GM19023 (cell line): ENCODE data around the gene ONECUT3.

Experiments used
- ATAC-seq: cut with Tn5 transposase; IDR thresholded peaks from one replicate; pipeline ENCODE4 v1.9.1; 2021; ENCODE audit warnings: mild to moderate bottlenecking, moderate library complexity; ENCODE audit not compliant: unreplicated experiment

Gene ONECUT3

DNA sequence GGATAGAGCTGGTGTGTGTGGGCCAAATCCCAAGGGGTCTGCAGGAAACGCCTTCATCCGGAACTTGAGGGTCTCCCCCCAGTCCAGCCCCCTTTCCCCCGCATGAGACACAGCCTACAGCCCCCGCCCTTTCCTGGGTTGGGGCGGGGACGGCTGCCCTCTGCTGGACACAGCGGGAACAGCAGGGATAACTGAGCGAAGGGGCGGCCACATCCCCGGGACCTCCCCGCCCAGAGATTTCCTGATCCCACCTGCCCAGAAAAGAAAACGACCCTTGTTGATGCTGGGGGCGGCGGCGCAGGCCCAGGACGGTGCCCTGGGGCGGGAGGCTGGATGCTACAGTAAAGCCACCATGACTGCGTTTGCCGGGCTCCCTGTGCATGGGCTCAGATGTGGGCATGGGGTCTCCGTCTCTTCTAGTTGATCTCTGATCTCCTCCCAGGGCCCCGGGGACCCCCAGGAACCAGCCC, 14.2 kb downstream of the ONECUT3 start:
- ATAC-seq = no peak

DNA sequence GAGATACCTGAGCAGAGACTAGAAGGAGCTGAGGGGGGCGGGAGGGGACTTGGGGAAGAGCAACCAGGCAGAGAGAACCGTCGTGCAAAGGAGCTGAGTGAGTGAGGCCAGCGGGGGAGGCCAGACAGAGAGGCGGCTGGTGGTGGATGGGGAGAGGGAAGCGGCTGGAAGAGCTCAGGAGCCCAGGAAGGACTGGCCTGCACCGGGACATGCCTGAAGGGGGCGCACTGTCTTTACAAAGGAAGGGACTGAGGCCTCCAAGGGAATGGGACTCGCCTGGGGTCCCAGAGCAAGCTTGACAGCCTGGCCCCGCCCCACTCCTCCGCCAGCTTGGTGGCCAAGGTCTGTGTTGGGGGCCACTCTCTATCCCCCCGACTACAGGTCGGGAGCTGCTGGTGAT, 14.9 kb downstream of the ONECUT3 start:
- ATAC-seq = no peak

DNA sequence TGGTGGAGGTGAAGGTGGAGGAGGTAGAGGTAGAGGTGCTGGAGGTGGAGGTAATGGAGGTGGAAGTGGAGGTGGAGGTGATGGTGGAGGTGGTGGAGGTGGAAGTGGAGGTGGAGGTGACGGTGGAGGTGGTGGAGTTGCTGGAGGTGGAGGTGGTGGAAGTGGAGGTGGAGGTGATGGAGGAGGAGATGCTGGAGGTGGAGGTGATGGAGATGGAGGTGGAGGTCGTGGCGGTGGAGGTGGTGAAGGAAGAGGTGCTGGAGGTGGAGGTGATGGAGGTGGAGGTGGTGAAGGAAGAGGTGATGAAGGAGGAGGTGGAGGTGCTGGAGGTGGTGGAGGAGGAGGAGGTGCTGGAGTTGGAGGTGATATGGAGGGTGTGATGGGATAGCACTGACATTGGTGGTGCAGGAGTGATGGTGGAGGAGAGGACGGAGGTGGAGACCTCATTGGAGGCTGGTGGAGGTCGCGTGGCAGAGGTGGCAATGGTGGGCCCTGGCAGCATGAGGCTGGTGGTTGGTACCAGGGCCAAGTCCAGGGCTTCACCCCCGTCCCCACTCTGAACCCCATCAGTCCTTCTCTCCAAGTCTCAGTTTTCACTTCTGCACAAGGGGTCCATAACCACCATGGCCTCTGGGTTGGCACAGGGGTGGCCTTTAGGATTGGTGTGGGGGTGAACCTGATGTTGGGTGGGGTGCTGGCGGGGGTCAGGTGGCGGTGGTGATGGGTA, 15.8 kb downstream of the ONECUT3 start:
- ATAC-seq = no peak

DNA sequence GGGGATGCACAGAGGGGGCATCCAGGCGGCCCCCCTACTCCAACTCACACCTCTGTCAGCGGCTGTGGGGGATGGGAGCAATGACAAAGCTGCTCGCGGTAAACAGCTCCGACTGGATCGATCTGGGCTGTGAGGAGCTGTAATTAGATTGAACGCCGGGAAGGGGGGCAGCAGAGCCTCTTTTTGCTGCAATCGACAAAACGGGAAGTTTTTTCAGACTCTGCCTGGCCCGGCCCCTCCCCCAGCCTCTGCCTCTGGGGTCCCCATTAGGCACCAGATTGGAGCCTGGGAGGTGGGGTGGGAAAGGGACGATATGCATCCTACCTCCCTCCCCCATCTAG, 16.3 kb downstream of the ONECUT3 start:
- ATAC-seq = no peak

DNA sequence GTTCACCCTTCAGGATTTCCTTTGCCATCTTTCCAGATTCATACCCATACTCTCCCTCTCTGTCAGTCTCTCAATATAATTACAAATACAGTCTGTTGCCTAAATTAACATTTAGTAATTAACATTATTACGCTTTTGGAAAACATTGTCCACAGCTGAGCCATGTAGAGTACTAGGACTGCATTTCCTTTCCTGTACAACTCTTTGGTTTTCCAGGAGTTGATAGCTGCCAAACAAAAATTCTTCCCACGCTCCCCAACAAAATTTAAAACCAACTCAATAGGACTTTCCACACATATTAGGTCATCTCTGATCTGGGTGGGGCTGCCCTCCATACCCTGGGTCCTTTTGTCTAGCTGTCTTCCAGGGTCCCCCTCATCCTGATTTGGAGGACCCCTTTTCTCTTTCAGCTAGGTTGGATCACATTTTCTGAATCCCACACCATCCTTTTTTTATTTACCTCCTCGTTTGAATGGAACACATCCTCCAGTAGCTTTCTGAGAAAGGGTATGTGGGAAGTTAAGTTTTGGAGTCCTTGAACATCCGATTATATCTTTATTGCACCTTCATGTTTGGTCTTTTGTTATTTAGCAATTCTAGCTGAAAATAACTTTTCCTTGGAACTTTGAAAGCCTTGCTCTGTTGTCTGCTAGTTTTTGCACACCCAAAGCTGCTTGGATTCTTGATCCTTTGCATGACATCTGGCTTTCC, 17.7 kb downstream of the ONECUT3 start:
- ATAC-seq = no peak

DNA sequence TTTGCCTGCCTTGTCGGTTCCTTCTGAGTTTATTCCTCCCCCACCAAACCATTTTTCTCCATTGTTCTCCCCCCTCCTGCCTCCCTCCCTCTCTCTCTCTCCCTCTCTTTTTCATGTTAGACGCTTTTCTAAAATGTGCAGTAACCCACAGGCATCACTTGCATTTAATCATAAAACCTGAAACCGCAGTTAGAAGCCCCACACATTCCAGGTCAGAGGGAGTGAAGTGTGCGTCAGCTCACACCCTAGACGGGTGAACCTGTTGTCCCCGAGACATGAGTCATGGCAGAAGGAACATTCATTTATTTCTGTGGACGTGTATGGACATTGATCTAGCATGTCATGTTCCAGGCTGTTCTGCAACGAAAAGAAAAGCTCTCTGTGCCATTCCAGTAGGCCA, 19.9 kb downstream of the ONECUT3 start:
- no peak for ATAC-seq

DNA sequence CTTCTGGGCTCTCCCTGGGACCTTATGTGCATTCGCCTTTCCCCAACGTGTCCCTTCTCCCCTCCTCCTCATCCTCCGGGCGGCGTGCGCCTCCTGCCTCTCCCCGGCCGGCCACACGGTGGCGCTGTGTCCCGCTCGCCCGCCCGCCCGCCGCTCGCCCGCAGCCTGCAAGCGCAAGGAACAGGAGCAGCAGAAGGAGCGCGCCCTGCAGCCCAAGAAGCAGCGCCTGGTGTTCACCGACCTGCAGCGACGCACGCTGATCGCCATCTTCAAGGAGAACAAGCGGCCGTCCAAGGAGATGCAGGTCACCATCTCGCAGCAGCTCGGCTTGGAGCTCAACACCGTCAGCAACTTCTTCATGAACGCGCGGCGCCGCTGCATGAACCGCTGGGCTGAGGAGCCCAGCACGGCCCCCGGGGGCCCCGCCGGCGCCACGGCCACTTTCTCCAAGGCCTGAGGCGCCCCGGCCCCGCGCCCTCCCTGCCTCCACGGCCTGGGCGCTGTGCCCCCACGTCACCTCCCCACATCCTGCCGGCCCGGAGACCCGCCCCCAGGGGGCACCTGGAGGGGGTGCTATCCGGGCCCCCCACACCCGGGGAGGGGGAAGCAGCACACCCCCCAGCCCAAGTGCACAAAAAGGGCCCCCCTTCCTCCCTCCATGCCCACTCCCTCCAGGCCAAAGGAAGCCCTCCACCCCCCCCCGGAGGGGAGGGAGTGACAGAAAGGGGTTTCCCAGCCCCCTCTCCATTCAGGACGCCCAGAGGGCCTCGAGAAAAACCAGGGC, 21.9 kb downstream of the ONECUT3 start:
- no peak for ATAC-seq

DNA sequence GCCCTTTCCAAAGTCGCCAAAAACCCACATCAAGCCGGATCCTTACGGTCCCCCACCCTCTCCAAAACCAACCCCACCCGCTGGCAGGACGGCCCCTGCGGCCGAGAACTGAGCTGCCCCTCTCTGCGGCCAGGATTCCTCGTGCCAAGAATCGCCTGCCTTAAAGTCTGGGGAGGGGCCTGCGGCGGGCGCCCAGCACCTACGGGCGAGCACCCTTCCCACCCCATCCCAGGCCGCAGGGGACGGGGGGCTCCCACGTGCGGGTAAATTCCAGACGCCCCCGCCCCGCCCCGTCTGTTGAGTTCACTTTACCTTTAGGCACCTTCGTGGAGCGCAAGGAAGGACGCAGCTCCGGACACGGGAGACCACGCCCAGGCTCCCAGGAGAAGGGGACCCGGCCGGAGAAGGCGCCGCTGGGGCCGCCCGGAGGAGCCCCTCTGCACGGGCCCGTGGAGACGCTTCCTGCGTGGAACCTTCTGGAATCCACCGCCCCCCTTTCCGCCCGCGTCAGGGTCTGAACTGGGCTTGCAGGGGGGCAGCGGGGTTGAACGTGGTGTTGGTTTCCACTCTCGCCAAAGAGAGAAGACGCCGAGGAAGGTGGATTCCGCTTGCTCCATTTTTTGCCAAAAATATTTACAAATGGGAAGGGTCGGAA, 22.8 kb downstream of the ONECUT3 start:
- no peak for ATAC-seq

DNA sequence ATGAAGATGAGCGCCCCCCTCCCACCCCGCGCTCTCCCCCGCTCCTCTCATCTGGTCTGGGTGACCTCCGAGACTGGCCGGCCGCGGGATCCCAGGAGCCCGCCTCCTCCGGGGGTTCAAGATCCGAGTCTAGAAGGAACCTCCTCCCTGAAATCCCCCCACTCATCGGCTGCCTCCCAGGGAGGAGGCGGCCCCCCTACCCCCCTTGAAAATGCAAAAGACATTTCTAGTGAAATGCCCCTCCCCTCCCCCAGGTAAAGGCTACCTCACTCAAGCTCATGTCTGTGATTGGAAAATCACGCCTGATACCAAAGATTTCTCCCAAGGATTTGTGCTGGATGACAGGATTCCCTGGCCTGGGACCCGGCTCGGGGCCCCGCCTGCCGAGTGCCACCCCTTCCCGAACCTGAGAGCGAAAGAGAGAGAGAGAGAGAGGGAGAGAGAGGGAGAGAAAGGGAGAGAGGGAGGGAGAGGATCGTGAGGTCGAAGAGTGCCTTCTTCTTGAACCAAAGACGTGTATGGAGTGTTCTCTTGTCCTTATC, 23.4 kb downstream of the ONECUT3 start:
- ATAC-seq = no peak

DNA sequence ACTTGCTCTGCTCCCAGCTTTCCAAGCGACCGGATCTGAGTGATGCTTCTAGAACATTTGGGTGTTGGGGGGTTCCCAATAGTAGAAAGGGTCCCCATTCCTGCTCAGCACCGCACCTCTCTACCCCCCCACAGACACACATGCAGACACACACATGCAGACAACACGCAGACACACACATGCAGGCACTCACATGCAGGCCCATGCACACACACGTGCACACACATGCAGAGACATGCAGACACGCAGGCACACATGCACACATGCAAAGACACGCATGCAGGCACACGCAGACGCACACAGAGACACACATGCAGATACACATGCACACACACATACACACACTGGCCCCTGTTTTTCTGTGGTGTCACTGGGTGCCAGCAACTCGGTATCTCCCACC, 23.8 kb downstream of the ONECUT3 start:
- no peak for ATAC-seq

DNA sequence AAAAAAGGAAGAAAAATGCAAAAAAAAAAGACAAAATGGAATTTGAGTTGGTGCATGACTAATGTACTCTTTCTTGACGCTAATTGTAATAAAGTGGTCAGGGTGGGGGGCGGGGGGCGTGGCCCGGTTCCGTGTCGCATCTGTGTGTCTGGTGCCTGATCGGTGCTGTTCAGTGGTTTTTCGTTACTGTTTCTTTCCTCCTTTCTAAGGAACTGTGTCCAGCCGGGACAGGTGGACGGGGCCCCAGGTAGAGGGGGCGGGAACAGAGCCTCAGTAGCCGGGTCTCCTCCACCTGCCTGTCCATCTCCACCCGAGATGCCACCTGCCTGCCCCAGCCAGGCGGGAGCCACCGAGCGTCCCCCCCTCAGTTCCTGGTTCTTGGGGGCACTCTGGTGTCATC, 26.3 kb downstream of the ONECUT3 start:
- no peak for ATAC-seq

DNA sequence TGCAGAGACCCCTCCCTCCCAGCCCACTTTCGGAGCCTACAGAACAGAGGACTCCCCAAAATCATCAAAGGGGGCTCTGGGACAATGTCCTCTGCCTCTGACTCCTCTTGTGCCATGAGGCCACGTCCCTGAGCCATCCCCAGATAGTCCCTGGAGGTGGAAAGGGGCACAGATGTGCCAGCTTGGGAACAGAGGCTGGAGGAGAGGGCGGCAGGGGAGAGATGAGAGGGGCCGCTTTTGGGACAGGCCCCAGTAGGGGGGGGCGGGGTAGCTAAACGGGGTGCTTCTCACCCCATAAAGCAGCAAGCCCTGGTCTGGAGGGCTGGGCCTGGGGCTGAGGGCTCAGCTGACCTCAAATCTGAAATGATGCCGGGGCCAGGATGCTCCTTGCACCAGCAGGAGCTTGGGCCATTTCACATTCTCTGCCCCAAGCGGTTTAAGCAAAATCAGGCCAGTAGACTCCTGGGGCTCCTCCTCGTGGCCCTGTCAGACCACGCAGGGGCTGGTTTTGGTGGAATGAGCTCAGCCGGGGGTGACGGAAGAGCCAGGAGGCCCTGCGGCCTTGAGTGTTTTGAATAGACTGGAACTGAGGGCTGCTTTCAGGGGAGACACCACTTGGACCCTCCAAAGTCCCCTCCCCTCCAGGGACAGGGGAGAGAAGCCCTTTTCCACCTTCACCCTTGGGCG, 27.1 kb downstream of the ONECUT3 start:
- no peak for ATAC-seq

DNA sequence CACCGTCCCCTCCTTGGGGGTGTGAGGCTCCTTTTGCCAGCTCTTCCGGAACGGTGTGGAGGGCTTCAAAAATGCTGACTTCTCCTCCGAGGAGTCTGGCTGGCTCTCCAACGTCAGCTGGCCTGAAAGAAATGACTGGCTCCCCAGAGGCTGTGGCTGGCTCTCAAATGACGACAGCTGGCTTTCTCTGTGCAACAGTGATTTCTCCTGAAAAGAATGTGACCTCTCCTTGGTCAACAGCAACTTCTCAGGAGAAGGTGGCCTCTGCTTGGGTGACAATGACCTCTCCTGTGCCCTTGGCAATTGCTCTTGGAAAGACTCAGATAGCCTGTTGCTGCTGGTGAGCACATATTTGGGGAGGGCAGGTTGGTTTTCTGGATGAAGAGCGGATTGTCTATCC, 29.2 kb downstream of the ONECUT3 start:
- ATAC-seq = no peak

DNA sequence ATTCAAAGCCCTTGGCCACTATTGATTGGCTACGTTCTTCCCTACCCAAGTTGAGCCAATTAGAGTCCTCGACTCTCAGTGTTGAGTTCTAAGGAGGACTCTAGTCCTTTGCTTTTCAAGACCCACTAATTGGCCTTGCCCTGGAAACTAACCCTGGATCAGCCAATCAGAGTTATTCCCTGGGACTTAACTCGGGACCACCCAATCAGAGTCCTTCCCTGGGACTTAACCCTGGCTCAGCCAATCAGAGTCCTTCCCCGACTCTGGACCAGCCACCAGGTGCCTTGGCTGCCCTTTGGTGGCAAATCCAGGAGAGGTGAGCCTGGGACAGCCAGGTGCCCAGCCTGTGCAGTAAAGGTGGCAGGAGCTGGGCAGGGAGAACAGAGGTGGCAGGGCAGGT, 30.0 kb downstream of the ONECUT3 start:
- ATAC-seq = no peak

DNA sequence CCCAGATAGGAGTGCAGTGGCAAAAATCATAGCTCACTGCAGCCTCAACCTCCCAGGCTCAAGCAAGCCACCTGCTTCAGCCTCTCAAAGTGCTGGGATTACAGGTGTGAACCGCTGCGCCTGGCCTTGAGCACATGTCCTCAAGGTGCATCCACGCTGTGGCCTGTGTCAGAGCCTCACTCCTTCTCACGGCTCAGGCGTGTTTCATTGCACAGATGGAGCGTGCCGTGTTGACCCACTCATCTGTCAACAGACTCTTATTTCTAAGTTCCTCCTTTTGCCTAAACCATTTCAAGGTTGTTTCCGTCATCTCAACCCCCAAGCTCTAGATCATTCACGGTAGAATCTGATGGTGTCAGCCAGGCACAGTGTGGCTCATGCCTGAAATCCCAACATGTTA, 30.6 kb downstream of the ONECUT3 start:
- ATAC-seq = no peak

DNA sequence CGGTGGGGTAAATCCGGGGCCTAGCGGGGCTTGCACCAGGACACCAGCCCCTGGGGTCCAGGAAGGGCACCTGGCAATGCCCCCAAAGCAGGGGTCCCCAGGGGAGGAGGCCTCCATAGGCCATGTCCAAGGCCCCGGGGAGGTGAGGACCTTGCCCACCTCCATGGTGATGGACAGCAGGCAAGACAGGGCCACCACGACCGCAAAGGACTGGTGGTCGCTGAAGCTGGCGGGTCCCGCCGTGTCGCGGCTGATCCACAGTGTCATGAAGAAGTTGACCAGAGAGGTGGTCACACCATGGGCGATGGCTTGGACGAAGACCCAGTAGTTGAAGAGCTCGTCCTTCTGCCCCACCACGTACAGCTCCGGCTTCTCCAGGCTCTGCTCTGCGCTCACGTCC, 32.0 kb downstream of the ONECUT3 start:
- ATAC-seq = no peak

DNA sequence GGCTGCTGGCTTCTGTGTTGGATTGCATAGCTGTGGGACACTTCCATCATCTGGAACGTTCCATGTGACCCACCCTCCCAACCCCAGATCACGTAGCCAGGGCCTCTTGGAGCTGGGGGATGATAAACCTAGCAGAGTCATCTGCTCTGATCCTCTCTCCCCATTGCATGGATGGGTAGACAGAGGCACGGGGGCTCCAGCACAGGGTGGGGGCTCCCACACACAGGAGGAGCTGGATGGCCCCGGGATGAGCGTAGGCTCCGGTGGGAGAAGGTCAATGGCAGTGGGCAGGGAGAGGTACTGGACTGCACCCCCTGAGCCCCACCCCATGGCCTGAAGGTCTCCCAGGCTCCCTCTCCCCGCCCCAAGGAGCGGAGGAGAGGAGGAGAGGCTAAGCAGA, 33.4 kb downstream of the ONECUT3 start:
- no peak for ATAC-seq

DNA sequence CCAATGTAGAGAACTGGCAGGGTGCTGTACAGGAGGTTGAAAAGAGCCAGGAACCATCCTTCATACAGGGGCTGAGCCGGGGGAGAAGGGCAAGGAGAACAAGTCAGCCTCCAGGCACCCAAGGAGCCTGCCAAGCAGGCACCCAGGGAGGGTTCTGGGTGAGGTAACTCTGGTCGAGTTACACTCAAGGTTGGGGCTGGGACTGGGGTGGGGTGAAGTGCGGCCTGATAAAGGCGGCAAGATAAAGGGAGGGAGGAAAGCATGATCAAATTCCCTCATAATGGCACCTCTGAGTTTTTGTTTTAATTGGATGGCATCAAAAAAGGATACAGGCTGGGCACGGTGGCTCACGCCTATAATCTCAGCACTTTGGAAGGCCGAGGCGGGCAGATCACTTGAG, 33.8 kb downstream of the ONECUT3 start:
- no peak for ATAC-seq

DNA sequence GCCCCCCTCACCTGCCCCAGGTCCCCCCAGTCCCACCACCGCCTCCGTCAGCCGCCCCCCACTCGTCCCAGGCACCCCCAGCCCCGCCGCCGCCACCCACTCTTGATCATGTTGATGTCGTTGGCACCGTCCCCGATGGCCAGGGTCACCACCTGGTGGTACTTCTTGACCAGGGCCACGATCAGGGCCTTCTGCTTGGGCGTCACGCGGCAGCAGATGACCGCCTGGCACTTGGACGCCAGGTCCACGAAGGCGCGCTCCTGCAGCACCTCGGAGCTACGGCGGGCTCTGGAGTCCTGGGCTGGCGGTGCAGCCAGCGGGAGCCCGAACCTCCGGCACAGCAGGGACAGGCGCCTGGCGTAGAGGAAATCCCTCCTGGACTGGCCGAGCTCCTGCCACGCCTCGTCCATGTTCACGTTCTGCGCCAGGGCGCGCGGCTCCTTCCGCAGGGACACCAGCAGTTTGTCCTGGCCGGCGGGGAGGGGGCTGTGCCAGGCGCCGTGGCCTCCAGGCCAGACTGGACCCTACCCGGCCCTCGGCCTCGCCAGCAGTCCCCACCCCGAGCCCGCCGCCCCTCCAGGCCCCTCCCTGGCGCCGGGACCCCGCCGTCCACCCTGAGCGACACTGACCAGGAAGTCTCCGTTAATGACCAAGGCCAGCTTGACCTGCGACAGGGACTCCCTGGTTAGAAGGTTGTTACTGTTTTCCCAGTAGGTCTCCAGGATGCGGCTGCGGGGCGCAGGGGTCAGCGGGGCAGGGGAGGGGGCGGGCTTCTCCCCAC, 36.1 kb downstream of the ONECUT3 start:
- no peak for ATAC-seq
